CD4-positive, alpha-beta T cell treated with Interleukin-15 for 4 hours (primary cell): Measurements from ENCODE around the gene TOR4A.
"Not testable (repeated sequence)": the region's sequence is repeated elsewhere in the genome, so short reads cannot be mapped to it uniquely, and the experiment has no call there.

Source experiments
- DNase-seq: peaks from one replicate; pipeline ENCODE4 v3.0.0-alpha.2; 2020; ENCODE audit warnings: low spot score

Gene TOR4A

DNA sequence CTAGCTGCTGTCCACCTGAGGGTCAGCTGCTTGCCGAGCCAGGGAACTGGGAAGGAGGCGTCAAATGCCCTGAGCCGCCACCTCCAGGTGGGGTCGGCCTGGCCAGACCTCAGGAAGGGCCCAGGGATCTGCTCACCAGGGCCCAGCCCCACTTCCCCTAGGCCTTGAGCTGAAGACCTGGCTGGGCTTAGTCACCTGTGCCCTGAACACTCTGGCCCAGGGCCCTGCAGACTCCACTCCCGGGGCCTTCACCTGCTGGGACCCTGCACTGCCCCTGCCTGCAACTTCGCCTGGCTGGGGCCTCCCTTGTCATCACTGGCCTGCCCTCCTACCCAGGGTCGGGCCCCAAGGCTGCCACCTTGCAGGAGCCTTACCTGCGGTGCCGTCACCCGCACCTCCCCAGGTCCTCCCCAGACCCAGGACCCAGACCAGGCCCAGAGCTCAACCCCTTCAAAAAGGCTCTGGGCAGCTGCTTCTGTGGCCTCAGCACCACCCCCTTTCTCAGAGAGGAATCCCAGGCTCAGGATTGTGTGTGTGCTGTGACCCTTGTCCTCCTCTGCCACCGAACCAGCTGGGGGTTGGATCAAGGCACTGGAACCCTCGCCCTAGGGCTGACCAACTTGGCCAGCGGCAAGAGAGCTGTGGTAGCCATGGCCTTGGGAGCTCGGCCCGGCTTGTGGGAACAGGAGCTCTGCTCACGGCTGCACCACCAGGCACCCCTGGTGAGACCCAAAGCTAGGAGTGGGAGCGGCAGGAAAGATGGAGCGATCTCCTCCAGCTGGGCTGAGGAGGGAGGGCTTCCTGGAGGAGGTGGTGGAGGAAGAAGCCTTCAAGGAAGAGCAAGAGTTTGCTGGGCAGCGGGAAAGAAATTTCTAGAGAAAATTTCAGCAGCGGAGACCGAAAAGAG, 23.6 kb upstream of the TOR4A start:
- DNase-seq = no peak

- peak; percentile 95 for DNase-seq
Observed at GRCh38 chr9:137254624-137255447, 22.7 kb upstream of the TOR4A start, which contains the start of gene NELFB. Gene NELFB, plus strand, starts transcription at chr9:137255327.

- DNase-seq = no peak
Observed at GRCh38 chr9:137255448-137256114, 21.9 kb upstream of the TOR4A start.

- no peak for DNase-seq
Observed at GRCh38 chr9:137256362-137256761, 21.2 kb upstream of the TOR4A start.

DNA sequence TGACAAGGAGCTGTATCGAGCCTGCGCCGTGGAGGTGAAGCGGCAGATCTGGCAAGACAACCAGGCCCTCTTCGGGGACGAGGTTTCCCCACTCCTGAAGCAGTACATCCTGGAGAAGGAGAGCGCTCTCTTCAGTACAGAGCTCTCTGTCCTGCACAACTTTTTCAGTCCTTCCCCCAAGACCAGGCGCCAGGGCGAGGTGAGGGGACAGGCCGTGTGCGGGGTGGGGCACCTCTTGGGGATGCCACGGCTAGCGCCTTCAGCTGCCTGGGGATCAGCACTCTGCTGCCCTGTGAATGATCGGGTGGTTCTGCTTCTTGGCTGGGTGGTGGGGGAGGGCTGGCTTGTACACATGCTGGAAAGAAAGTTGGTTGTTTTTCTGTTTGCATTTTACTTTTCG, 20.7 kb upstream of the TOR4A start:
- no peak for DNase-seq

- not testable (repeated sequence) for DNase-seq
Observed at GRCh38 chr9:137262173-137262908, 15.2 kb upstream of the TOR4A start.

DNA sequence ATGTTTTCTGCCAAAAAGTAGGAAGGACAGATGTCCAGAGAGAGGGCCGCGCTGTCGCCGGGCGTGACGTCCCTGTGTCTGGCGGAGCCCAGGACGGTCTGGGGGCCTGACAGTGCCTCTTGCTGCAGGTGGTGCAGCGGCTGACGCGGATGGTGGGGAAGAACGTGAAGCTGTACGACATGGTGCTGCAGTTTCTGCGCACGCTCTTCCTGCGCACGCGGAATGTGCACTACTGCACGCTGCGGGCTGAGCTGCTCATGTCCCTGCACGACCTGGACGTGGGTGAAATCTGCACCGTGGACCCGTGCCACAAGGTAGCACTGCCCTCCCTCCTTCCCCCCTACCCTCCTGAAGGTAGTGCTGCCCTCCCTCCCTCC, 14.6 kb upstream of the TOR4A start:
- DNase-seq = no peak

DNA sequence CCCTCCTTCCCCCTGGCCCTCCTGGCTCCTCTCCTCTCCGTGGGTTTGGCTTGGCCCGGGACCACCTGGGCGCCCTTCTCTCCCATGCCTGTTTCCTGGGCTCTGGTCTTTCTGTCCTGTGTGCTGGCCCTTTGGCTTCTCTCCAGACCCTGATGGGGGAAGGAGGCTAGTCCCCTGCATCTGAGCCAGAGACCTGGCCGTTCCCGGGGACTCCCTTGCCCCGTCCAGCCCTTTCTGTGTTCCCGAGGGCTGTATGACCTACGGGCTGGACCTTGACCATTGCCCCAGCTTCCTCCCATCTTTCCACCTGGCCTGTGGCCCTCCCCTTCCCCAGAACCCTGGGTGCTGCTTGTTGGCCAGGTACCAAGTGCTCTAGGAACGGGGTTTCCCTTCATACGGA, 14.0 kb upstream of the TOR4A start:
- no peak for DNase-seq

DNA sequence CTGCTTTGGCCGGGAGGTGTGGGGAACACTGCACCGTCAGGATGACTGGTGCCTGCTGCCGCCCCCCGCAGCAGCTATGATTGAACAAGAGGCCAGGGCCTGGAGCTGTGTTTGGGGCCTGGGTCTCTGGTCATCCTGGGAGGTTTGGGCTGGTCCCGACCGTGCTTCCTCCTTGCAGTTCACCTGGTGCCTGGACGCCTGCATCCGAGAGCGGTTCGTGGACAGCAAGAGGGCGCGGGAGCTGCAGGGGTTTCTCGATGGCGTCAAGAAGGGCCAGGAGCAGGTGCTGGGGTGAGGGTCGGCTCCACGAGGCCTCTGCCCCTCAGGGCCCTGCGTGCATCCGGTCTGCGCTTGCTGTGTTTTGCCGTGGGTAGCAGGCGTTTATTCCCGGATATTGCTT, 13.5 kb upstream of the TOR4A start:
- DNase-seq = no peak

- no peak for DNase-seq
Observed at GRCh38 chr9:137265496-137266161, 11.9 kb upstream of the TOR4A start.

DNA sequence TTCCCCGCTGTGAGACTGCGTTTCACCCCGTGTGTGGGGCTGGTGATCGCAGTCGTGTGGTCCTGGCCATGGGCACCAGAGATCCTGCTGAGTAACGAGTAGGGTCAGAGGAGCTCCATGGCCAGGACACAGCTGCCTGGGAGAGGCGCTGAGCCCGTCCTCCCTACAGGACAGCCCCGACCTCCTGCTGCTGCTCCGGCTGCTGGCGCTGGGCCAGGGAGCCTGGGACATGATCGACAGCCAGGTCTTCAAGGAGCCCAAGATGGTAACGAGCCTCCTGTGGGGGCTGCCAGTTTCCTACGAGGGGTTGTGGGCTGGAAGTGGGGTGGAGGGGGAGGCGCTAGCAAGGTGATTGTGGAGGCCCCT, 11.4 kb upstream of the TOR4A start:
- DNase-seq = no peak

- DNase-seq = no peak
Observed at GRCh38 chr9:137266585-137267453, 10.7 kb upstream of the TOR4A start.

GRCh38 chr9:137267933-137268355, 9.6 kb upstream of the TOR4A start:
- DNase-seq = no peak

DNA sequence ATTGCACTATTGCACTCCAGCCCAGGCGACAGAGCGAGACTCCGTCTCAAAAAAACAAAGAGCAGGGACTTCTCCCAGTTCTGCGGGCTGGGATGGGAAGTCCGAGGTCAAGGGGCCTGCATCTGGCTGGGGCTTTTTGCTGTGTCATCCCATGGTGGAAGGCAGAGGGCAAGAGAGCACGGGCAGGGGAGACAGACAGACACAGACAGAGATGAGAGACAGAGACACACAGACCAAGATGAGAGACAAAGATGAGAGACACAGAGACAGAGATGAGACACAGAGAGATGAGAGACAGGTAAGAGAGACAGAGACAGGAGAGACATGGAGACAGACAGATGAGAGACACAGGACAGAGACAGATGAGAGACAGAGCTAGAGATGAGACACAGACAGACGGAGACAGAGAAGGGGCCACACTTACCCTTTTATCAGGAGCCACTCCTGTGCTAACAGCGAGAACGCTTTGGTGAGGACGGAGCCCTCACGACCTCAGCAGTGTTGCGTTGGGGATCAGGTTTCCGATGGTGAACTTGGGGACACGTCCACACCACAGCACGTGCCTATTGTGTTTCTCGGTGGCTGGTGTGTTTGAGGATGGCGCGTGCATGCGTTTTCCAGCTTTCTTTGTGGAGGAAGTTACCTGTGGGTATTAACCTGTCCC, 8.9 kb upstream of the TOR4A start:
- DNase-seq = no peak

GRCh38 chr9:137269231-137269772, 8.2 kb upstream of the TOR4A start:
- no peak for DNase-seq

DNA sequence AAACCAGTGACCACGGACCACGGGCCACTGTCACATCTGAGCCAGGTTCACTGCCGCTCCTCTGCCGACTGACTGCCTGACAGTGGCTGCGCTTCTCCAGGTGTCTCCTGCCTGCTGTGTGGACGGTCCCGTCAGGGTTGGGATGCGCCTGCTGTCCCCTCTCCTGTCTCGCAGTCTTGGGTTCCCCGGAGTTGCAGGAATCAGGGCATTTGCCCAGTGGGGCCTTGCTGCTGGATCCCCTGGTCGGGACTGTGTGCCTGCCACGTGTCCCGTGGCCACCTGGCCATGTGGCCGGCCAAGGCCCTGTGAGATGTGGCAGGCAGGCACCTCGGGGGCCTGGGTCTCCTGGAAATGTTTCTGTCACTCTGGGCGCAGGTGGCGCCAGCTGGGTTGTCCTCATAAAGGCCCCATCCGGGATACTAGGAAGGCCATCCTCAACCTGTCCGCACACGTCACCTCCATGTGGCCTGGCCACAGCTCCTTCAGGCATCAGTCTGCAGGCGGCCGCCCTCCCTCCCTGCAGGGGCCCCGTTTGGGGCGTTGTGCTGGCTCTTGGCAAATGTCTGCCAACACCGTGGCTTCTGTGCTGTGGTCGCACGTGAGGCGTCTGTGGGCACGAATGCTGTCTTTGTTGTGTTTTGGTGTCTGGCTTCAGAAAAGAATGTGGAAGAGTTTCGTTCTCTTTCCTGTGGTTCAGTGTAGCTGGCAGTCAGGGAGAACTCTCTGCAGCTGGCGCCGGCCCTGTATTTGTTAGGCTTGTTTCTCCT, 6.4 kb upstream of the TOR4A start:
- DNase-seq = peak; percentile 16

DNA sequence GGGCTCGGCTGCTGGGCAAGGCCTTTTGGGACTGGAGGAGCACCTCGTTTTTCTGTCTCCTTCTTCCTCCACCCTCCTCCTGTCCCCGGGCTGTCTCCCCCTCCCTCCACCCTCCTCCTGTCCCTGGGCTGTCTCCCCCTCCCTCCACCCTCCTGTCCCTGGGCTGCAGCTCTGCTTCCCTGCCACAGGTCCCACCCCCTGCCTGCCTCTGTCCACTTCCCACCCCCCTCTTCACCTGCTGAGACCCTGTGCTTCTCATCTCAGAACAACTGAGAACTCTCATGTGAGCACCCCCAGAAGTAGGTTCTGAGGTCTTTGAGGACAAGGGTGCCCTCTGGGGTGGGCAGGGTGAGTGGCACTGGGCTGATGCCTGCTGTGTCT, 5.8 kb upstream of the TOR4A start:
- DNase-seq = no peak

DNA sequence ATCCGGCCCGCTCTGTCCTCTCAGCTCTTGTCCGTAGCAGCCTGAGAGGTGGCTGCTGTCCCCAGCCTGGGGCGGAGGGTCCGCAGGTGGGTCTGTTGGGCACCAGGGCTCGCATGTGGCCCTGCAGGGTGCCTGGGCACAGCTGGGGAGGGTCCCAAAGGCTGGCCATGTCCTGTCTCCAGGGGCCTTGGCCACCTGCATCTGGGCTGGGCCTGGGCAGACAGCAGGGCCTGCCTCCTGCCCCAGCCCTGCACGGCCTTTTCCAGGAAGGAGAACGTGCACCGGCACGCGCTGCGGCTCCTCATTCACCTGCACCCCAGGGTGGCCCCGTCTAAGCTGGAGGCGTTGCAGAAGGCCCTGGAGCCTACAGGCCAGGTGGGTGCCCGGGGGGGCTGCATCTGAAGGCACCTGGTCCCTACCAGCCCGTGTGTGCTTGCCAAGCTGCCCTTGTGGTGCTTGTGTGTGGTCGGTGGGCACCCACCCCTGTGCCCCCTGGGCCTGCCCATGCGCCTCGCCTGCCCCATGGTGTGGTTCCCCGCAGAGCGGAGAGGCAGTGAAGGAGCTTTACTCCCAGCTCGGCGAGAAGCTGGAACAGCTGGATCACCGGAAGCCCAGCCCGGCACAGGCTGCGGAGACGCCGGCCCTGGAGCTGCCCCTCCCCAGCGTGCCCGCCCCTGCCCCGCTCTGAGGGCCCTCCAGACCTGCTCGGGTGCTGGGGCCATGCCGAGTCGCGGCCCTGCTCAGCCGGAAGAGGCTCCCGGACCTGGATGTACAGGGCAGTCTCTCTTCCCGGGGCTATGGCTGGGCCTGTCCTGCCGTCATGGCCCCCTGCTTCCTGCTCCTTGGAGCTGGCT, 5.1 kb upstream of the TOR4A start:
- DNase-seq = no peak
